DND-41 (cell line): Measurements from ENCODE around the gene ATP13A1.

Source experiments
- CTCF ChIP-seq: IDR thresholded peaks from 2 replicates; pipeline ENCODE4 v1.5.1; 2012; ENCODE audit warnings: borderline replicate concordance, low read length, moderate library complexity, mild to moderate bottlenecking; ENCODE audit not compliant: poor library complexity, severe bottlenecking; ENCODE audit errors: extremely low read depth
- EZH2 ChIP-seq: IDR thresholded peaks from 3 replicates; pipeline ENCODE4 v1.6.1; 2012; ENCODE audit warnings: borderline replicate concordance, low read depth, mild to moderate bottlenecking, moderate library complexity, low read length, inconsistent platforms; ENCODE audit not compliant: severe bottlenecking

GRCh38 chr19:19637523-19638251, 25.8 kb downstream of the ATP13A1 start:
- TF ChIP-seq CTCF: peak; percentile 22
- no peak for TF ChIP-seq EZH2
